HG02678 (cell line): ENCODE data around the gene SLC41A3.

Source experiments
- ATAC-seq: cut with Tn5 transposase; IDR thresholded peaks from one replicate; pipeline ENCODE4 v1.9.1; 2021; ENCODE audit warnings: mild to moderate bottlenecking, moderate library complexity; ENCODE audit not compliant: unreplicated experiment

Gene SLC41A3

GRCh38 chr3:126121074-126121473 lies 37.1 kb upstream of the SLC41A3 start:
- no peak for ATAC-seq

GRCh38 chr3:126119976-126120375 lies 36.1 kb upstream of the SLC41A3 start:
- ATAC-seq: no peak

- ATAC-seq: no peak
Observed at GRCh38 chr3:126119008-126119675, 35.2 kb upstream of the SLC41A3 start.

- no peak for ATAC-seq
Observed at GRCh38 chr3:126118591-126118990, 34.7 kb upstream of the SLC41A3 start.

GRCh38 chr3:126117786-126118185 lies 33.9 kb upstream of the SLC41A3 start:
- no peak for ATAC-seq

DNA sequence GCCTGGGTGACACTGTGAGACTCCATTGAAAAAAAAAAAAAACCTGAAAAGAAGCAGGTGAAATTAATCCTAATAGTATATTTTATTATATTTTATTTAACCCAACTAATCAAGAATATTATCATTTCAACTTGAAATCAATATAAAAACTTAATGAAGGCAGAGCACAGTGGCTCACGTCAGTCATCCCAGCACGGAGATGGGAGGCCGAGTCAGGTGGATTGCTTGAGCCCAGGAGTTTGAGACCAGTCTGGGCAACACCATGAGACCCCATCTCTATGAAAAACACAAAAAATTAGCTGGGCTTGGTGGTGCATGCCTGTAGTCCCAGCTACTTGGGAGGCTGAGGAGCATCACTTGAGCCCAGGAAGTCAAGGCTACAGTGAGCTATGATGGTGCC lies 33.3 kb upstream of the SLC41A3 start:
- ATAC-seq: no peak

DNA sequence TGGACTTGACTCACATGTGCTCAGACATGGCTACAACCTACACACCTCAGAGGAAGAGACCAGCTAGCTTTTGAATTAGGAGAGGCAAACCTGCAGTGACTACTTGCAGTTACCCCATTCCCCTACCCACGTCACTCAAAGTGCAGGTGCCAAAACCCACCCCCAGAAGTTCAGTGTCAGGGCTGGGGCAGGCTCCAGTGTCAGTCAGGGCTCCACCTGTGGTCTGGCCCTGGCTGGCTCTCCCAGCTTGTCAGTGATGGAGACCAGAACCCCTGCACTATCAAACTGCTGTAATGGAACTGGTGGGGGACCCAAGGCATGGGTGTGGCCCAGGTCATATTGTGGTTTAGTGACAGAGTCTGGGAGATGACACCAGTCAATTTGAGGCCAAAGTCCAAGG lies 32.6 kb upstream of the SLC41A3 start:
- ATAC-seq: no peak

- no peak for ATAC-seq
Observed at GRCh38 chr3:126114443-126115386, 30.8 kb upstream of the SLC41A3 start.

DNA sequence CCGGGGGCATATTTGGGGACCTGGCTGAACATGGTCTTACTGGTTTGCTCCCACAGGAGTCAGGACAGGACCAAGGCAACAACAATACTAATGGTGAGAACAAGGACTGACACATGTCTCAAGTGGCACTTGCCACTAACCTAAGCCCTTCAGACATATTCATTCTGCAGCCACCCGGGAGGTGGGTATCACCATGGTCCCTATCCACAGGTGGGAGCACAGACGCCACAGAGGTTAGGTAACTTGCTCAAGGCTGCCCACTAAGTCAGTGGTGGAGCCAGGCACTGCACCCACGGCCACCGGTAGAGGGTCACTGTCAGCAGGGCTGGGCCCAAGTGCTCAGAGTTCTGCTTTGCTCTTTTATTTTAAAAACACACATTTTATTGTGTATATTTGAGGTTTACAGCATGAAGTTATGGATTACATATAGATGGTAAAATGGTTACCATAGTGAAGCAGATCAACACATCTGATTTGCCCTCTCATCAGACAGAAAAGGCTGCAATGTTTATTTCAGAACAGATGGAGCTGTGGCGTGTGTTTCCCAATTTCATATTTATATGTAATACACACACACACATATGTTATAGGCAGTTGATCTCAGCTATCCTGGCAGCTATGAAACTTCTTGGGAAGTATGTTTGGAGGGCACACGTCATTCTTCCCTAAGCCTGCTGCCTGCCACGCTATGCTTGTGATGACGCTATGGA lies 30.0 kb upstream of the SLC41A3 start:
- ATAC-seq: no peak

- no peak for ATAC-seq
Observed at GRCh38 chr3:126113238-126113555, 29.3 kb upstream of the SLC41A3 start.

GRCh38 chr3:126112531-126113237 lies 28.8 kb upstream of the SLC41A3 start:
- no peak for ATAC-seq

DNA sequence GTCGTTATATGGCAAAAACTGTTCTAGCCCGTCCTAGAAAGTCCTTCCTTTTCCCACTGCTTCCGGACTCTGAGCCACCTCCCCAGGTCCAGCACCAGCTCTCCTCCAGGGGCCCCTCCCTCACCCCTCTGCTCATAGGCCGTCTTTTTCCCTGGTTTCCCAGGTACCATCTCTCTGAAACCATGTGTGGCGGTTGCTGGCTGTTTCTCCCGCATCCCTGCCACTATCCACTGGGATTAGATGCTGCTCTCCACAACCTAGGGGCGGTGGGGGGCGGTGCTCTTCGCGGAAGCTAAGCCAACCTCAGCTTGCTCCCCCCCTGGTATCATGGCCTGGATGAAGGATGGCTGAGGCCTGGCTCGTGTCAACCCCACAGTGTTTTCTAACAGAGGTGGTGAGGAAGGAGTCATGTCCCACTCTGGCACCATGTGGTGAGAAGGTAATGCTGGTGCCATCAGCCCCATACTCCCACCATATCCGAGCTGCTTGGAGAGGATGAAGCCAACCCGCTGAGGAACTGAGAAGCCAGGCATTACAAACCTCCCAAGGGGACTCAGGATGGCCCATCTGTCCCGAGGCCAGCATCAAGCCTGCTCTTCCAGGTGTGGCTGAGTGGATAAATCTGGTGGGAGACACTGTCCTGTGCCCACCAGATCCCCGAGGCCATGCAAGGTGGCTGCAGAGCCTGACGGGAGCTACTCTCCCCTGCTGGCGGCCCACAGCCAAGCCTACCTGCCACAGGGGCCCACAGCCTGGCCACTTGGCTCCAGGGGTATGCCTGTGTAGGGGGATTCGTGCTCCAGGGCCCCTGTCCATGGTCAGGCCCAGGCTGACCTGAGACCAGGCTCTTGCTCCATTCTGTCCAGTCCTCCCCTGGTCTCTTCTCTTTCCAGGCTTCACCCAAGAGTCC lies 27.9 kb upstream of the SLC41A3 start:
- ATAC-seq: no peak

- ATAC-seq: no peak
Observed at GRCh38 chr3:126111126-126111551, 27.2 kb upstream of the SLC41A3 start.

DNA sequence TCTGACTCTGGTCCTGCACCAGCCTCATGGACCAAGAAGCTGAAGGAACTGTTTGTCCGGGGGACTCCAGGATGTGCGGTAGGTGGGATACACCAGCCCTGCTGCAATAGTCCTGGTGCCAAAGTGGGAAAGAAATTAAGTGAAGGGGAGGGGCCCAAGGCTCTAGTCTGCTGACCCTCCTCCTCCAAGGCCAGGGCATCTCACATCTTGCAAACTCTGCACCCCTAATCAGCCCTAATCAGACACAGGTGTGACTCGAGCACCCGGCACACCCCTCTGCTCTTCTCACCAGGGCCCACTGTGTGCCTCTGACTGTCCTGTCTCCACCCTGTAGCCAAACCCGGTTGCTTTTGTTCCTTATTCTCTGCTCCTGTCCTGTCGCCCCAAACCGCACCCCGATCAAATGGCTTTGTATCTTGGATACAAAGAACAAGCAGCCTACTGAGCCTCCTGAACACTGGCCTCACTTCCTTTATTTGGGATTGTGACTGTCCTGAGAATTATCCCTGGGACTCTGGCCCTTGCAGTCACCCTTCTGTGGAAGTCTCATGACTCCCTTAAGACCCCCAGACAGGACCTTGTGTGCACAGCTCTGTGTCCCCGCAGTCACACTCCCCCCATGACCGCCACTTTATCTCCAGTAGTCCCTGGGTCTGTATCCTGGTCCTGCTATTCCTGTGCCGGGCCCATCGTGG lies 26.7 kb upstream of the SLC41A3 start:
- ATAC-seq: no peak

- no peak for ATAC-seq
Observed at GRCh38 chr3:126109880-126110235, 25.9 kb upstream of the SLC41A3 start.

- ATAC-seq: no peak
Observed at GRCh38 chr3:126109146-126109879, 25.4 kb upstream of the SLC41A3 start.

- ATAC-seq: no peak
Observed at GRCh38 chr3:126108676-126109050, 24.7 kb upstream of the SLC41A3 start.

- no peak for ATAC-seq
Observed at GRCh38 chr3:126107957-126108675, 24.2 kb upstream of the SLC41A3 start.
